H1 (cell line): ENCODE results near the gene ATP6V1G1.
A peak's percentile ranks its signal among the peaks of the same experiment; 100 is the strongest.

Experiments
- BCL11A ChIP-seq, 2 experiments: IDR thresholded peaks; one replicate each; pipeline ENCODE4 v1.6.1; 2011; ENCODE audit warnings: low read depth in 2 of 2, low read length in 2 of 2, mild to moderate bottlenecking in 2 of 2
- EZH2 ChIP-seq: fragments of 200-600 bp; sonication (generic); IDR thresholded peaks from 2 replicates; pipeline ENCODE4 v1.7.1; 2012; ENCODE audit warnings: low read depth, mild to moderate bottlenecking, moderate library complexity, low read length, inconsistent platforms; ENCODE audit not compliant: severe bottlenecking
- KDM1A ChIP-seq: fragments of 200-600, 300-600 bp; sonication (generic); IDR thresholded peaks from 2 replicates; pipeline ENCODE4 v1.7.1; 2016; ENCODE audit warnings: mild to moderate bottlenecking, low read length, borderline replicate concordance
- POLR2A ChIP-seq, 2 experiments: IDR thresholded peaks; 1 replicate in 1 of 2; 2 replicates in 1 of 2; pipeline ENCODE4 v1.6.1; 2011; ENCODE audit warnings: low read depth in 2 of 2, low read length in 2 of 2, mild to moderate bottlenecking in 2 of 2; ENCODE audit errors: control extremely low read depth in 1 of 2
- POLR2AphosphoS5 ChIP-seq: IDR thresholded peaks from 2 replicates; pipeline ENCODE4 v1.6.1; 2011; ENCODE audit warnings: low read depth, low read length
- RAD21 ChIP-seq, 2 experiments: IDR thresholded peaks in 1 of 2; conservative IDR thresholded peaks in 1 of 2; 2 replicates each; pipeline ENCODE4 v1.6.1; 2011; ENCODE audit warnings: low read depth in 2 of 2, low read length in 2 of 2, improper control_type of control experiment in 1 of 2, inconsistent platforms in 1 of 2, mild to moderate bottlenecking in 1 of 2, moderate library complexity in 1 of 2
- RBBP5 ChIP-seq: IDR thresholded peaks from 2 replicates; pipeline ENCODE4 v1.7.1; 2012; ENCODE audit warnings: low read depth, mild to moderate bottlenecking, inconsistent platforms, low read length, moderate library complexity, borderline replicate concordance
- RFX5 ChIP-seq: IDR thresholded peaks from 2 replicates; pipeline ENCODE4 v1.6.1; 2011; ENCODE audit warnings: low read depth, low read length, improper control_type of control experiment, borderline replicate concordance
- SIN3A ChIP-seq, 2 experiments: IDR thresholded peaks in 1 of 2; conservative IDR thresholded peaks in 1 of 2; 2 replicates each; pipeline ENCODE4 v1.6.1; 2011 to 2012; ENCODE audit warnings: low read length in 2 of 2, improper control_type of control experiment in 1 of 2, low read depth in 1 of 2, mild to moderate bottlenecking in 1 of 2
- USF2 ChIP-seq: IDR thresholded peaks from 2 replicates; pipeline ENCODE4 v1.6.1; 2011; ENCODE audit warnings: low read length, improper control_type of control experiment
- YY1 ChIP-seq: IDR thresholded peaks from 2 replicates; pipeline ENCODE4 v1.6.1; 2011; ENCODE audit warnings: low read depth, mild to moderate bottlenecking, low read length
- TF ChIP-seq, protein P1 (sequence below), 3 experiments: IDR thresholded peaks; 1 replicate in 2 of 3; 2 replicates in 1 of 3; pipeline versions ENCODE4 v1.5.1 to v1.6.1; 2011; ENCODE audit warnings: low read length in 3 of 3, mild to moderate bottlenecking in 3 of 3, inconsistent platforms in 2 of 3, low read depth in 1 of 3, moderate library complexity in 1 of 3; ENCODE audit not compliant: insufficient read depth in 1 of 3; ENCODE audit errors: control extremely low read depth in 1 of 3

DNA sequence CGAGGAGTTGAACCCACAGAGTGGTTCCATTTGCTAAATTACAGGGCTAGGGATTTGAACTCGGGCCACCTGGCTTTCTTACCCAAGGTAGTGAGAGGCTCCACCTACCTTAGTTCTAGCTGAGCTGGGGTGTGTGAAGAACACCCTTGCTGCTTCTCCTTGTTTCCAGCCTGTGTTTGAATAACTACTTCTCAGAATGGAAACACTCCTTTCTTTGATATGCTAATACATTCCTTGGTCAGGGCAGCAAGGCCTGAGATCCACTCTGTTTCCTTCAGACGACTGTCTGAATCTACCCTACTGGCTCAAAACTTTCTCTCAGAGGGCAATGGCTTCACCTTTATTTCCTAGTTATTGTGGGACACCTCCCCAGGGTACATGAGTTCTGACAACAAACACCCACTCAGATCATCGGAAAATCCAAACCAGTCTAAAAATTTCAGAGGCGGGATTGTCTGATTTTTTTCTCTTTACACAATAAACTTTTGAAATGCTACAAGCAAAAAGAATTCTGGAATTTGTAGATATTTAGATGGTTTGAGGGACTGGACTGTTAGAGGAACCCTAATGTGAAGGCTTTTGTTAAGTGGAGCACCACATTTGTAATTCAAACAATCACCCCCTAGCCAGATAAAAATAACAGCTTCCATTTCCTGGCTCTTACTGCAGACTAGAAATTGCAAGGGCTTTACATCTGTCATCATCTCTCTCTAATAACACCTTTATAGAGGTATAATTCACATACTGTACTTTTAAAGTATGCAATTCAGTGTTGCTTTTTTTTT, 4.0 kb upstream of the ATP6V1G1 start:
- TF ChIP-seq RAD21 (IDR thresholded peaks at IDR 0.05 in 1 of 2, conservative IDR thresholded peaks at IDR 0.05 in 1 of 2; ENCODE audit: low read depth in 2 of 2, low read length in 2 of 2): no peak
- 0 out of 3 replicates have a peak, but pooled peaks of 1 of the 2 experiments have one; percentile 15 for TF ChIP-seq POLR2A (IDR thresholded peaks at IDR 0.05; ENCODE audit: control extremely low read depth in 1 of 2, low read depth in 2 of 2, low read length in 2 of 2)
- TF ChIP-seq, protein P1, sequence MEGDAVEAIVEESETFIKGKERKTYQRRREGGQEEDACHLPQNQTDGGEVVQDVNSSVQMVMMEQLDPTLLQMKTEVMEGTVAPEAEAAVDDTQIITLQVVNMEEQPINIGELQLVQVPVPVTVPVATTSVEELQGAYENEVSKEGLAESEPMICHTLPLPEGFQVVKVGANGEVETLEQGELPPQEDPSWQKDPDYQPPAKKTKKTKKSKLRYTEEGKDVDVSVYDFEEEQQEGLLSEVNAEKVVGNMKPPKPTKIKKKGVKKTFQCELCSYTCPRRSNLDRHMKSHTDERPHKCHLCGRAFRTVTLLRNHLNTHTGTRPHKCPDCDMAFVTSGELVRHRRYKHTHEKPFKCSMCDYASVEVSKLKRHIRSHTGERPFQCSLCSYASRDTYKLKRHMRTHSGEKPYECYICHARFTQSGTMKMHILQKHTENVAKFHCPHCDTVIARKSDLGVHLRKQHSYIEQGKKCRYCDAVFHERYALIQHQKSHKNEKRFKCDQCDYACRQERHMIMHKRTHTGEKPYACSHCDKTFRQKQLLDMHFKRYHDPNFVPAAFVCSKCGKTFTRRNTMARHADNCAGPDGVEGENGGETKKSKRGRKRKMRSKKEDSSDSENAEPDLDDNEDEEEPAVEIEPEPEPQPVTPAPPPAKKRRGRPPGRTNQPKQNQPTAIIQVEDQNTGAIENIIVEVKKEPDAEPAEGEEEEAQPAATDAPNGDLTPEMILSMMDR (IDR thresholded peaks at IDR 0.05; ENCODE audit: control extremely low read depth in 1 of 3, insufficient read depth in 1 of 3, low read depth in 1 of 3, low read length in 3 of 3): no peak
- no peak for TF ChIP-seq EZH2
- TF ChIP-seq YY1: no peak; the same call in 1 of the 2 replicates
- TF ChIP-seq KDM1A: no peak; the same call in 1 of the 2 replicates
- TF ChIP-seq RBBP5: no peak
- no peak for TF ChIP-seq SIN3A (conservative IDR thresholded peaks at IDR 0.05 in 1 of 2, IDR thresholded peaks at IDR 0.05 in 1 of 2; ENCODE audit: low read depth in 1 of 2, low read length in 2 of 2)
- no peak for TF ChIP-seq BCL11A (IDR thresholded peaks at IDR 0.05; ENCODE audit: low read depth in 2 of 2, low read length in 2 of 2)
- no peak for TF ChIP-seq RFX5
- no peak for TF ChIP-seq POLR2AphosphoS5
- no peak for TF ChIP-seq USF2
